Mesendoderm (in vitro differentiated cells): ENCODE data around the gene PRDM16.

Experiments used
- DNase-seq: peaks from one replicate; pipeline ENCODE4 v3.0.0; 2013
- H2AK5ac ChIP-seq: 2 replicates; pipeline ENCODE4 v1.6.1; 2013; ENCODE audit warnings: low read length, inconsistent platforms
- H2BK120ac ChIP-seq: 2 replicates; pipeline ENCODE4 v1.6.1; 2013; ENCODE audit warnings: low read depth, mild to moderate bottlenecking, low read length, moderate library complexity, mixed read lengths
- H2BK15ac ChIP-seq: replicated peaks from 2 replicates; pipeline ENCODE4 v1.6.1; 2013; ENCODE audit warnings: low read depth, mild to moderate bottlenecking, moderate library complexity
- H2BK5ac ChIP-seq: 2 replicates; pipeline ENCODE4 v1.6.1; 2013; ENCODE audit warnings: low read length, inconsistent platforms
- H3K18ac ChIP-seq: 2 replicates; pipeline ENCODE4 v1.6.1; 2013; ENCODE audit warnings: mild to moderate bottlenecking, low read length, mixed read lengths
- H3K23ac ChIP-seq: one replicate; pipeline ENCODE4 v1.6.1; 2013; ENCODE audit warnings: low read length
- H3K27ac ChIP-seq: 2 replicates; pipeline ENCODE4 v1.5.1; 2013; ENCODE audit warnings: low read depth, mild to moderate bottlenecking, inconsistent platforms, low read length, moderate library complexity
- H3K27me3 ChIP-seq: 2 replicates; pipeline ENCODE4 v1.6.1; 2013; ENCODE audit warnings: low read length, control low read depth, mild to moderate bottlenecking, inconsistent platforms; ENCODE audit not compliant: insufficient read depth, poor library complexity
- H3K36me3 ChIP-seq: 2 replicates; pipeline ENCODE4 v1.6.1; 2013; ENCODE audit warnings: low read length, inconsistent platforms; ENCODE audit not compliant: control insufficient read depth, insufficient read depth
- H3K4ac ChIP-seq: one replicate; pipeline ENCODE4 v1.6.1; 2013; ENCODE audit warnings: low read depth, mild to moderate bottlenecking, low read length, moderate library complexity
- H3K4me1 ChIP-seq: 2 replicates; pipeline ENCODE4 v1.6.1; 2013; ENCODE audit warnings: low read depth, low read length, inconsistent platforms; ENCODE audit not compliant: control insufficient read depth
- H3K4me2 ChIP-seq: 2 replicates; pipeline ENCODE4 v1.6.1; 2013; ENCODE audit warnings: low read length
- H3K4me3 ChIP-seq: 2 replicates; pipeline ENCODE4 v1.5.1; 2013; ENCODE audit warnings: mild to moderate bottlenecking, low read length
- H3K56ac ChIP-seq: one replicate; pipeline ENCODE4 v1.6.1; 2013; ENCODE audit warnings: low read length
- H3K79me1 ChIP-seq: 2 replicates; pipeline ENCODE4 v1.6.1; 2013; ENCODE audit warnings: low read length, inconsistent platforms
- H3K79me2 ChIP-seq: 2 replicates; pipeline ENCODE4 v1.6.1; 2013; ENCODE audit warnings: mild to moderate bottlenecking, low read length; ENCODE audit not compliant: control insufficient read depth, insufficient read depth
- H3K9ac ChIP-seq: 2 replicates; pipeline ENCODE4 v1.6.1; 2013; ENCODE audit warnings: low read length, inconsistent platforms
- H4K5ac ChIP-seq: one replicate; pipeline ENCODE4 v1.6.1; 2013; ENCODE audit warnings: low read length
- H4K8ac ChIP-seq: one replicate; pipeline ENCODE4 v1.6.1; 2013; ENCODE audit warnings: low read depth, mild to moderate bottlenecking, control low read depth, low read length, moderate library complexity
- WGBS: extraction: QIAGEN DNeasy Blood & Tissue Kit; methylation state at CpG from one replicate; pipeline ENCODE4 v1.1.7; 2013; ENCODE audit warnings: low lambda C conversion rate, missing lambda C conversion rate; ENCODE audit not compliant: insufficient coverage; ENCODE audit errors: extremely low coverage; 5-methylcytosine and 5-hydroxymethylcytosine counted together

PRDM16 gene

GRCh38 chr1:3022511-3022973 is 46.5 kb upstream of the PRDM16 start:
- no peaks in the 10 kb centered on the region for H3K4me1 ChIP-seq
- H3K4me2 ChIP-seq, result no peak overlapping the region
- no peaks in the 10 kb centered on the region for H3K36me3 ChIP-seq
- H2AK5ac ChIP-seq, result no peak overlapping the region
- no peak overlapping the region for H3K9ac ChIP-seq
- no peak overlapping the region for H2BK120ac ChIP-seq
- H3K56ac ChIP-seq, result no peak overlapping the region
- H3K4me3 ChIP-seq, result no peak overlapping the region
- no peak overlapping the region for H4K8ac ChIP-seq
- no peaks in the 10 kb centered on the region for H3K27me3 ChIP-seq
- no peak overlapping the region for H2BK15ac ChIP-seq
- H3K79me2 ChIP-seq, result no peaks in the 10 kb centered on the region
- H3K23ac ChIP-seq, result no peak overlapping the region
- H2BK5ac ChIP-seq, result no peak overlapping the region
- H3K27ac ChIP-seq, result no peak overlapping the region
- no peak overlapping the region for H3K4ac ChIP-seq
- H3K79me1 ChIP-seq, result no peaks in the 10 kb centered on the region
- no CpG with 5 or more reads among the region's 18 CpGs for WGBS
- DNase-seq, result no peak
- H4K5ac ChIP-seq, result no peak overlapping the region
- no peak overlapping the region for H3K18ac ChIP-seq

- no peak for DNase-seq
- no peak overlapping the region for H3K18ac ChIP-seq
- no peaks in the 10 kb centered on the region for H3K79me2 ChIP-seq
- no peak overlapping the region for H2BK5ac ChIP-seq
- no peak overlapping the region for H3K23ac ChIP-seq
- H3K79me1 ChIP-seq, result no peaks in the 10 kb centered on the region
- no peak overlapping the region for H3K27ac ChIP-seq
- no peak overlapping the region for H3K9ac ChIP-seq
- H3K4ac ChIP-seq, result no peak overlapping the region
- no peaks in the 10 kb centered on the region for H3K4me1 ChIP-seq
- no peak overlapping the region for H2BK120ac ChIP-seq
- H4K5ac ChIP-seq, result no peak overlapping the region
- no peak overlapping the region for H4K8ac ChIP-seq
- no CpG with 5 or more reads among the region's 14 CpGs for WGBS
- H3K27me3 ChIP-seq, result no peaks in the 10 kb centered on the region
- no peak overlapping the region for H3K56ac ChIP-seq
- no peaks in the 10 kb centered on the region for H3K36me3 ChIP-seq
- H2AK5ac ChIP-seq, result no peak overlapping the region
- no peak overlapping the region for H2BK15ac ChIP-seq
- no peak overlapping the region for H3K4me2 ChIP-seq
- no peak overlapping the region for H3K4me3 ChIP-seq
These were observed 46.0 kb upstream of the PRDM16 start for GRCh38 chr1:3022976-3023375.

GRCh38 chr1:3024019-3024418 is 45.0 kb upstream of the PRDM16 start:
- Histone ChIP-seq H3K27ac (no peak overlapping the region), H3K79me1 (no peaks in the 10 kb centered on the region), H3K23ac (no peak overlapping the region), H3K4ac (no peak overlapping the region), H3K9ac (no peak overlapping the region), H4K8ac (no peak overlapping the region), H3K79me2 (no peaks in the 10 kb centered on the region), H3K18ac (no peak overlapping the region), H2AK5ac (no peak overlapping the region), H2BK5ac (no peak overlapping the region), H3K27me3 (no peaks in the 10 kb centered on the region), H2BK120ac (no peak overlapping the region), H4K5ac (no peak overlapping the region), H3K56ac (no peak overlapping the region), H3K4me1 (no peaks in the 10 kb centered on the region), H2BK15ac (no peak overlapping the region), H3K36me3 (no peaks in the 10 kb centered on the region), H3K4me2 (no peak overlapping the region), H3K4me3 (no peak overlapping the region)
- WGBS, result no CpG with 5 or more reads among the region's 9 CpGs
- peak; percentile 28 for DNase-seq

GRCh38 chr1:3024588-3024987 is 44.4 kb upstream of the PRDM16 start:
- Histone ChIP-seq H3K18ac (no peak overlapping the region), H3K79me1 (no peaks in the 10 kb centered on the region), H3K56ac (no peak overlapping the region), H3K4me1 (no peaks in the 10 kb centered on the region), H3K27ac (no peak overlapping the region), H2AK5ac (no peak overlapping the region), H3K9ac (no peak overlapping the region), H3K79me2 (no peaks in the 10 kb centered on the region), H3K27me3 (no peaks in the 10 kb centered on the region), H2BK5ac (no peak overlapping the region), H2BK15ac (no peak overlapping the region), H4K5ac (no peak overlapping the region), H3K4me2 (no peak overlapping the region), H3K23ac (no peak overlapping the region), H2BK120ac (no peak overlapping the region), H4K8ac (no peak overlapping the region), H3K4me3 (no peak overlapping the region), H3K4ac (no peak overlapping the region), H3K36me3 (no peaks in the 10 kb centered on the region)
- DNase-seq, result no peak
- no CpG with 5 or more reads among the region's 11 CpGs for WGBS

- Histone ChIP-seq H2BK15ac (no peak overlapping the region), H3K27me3 (no peaks in the 10 kb centered on the region), H3K79me1 (no peaks in the 10 kb centered on the region), H3K79me2 (no peaks in the 10 kb centered on the region), H2AK5ac (no peak overlapping the region), H3K18ac (no peak overlapping the region), H3K4me1 (no peaks in the 10 kb centered on the region), H4K5ac (no peak overlapping the region), H4K8ac (no peak overlapping the region), H2BK120ac (no peak overlapping the region), H3K4me2 (no peak overlapping the region), H3K27ac (no peak overlapping the region), H3K56ac (no peak overlapping the region), H3K9ac (no peak overlapping the region), H3K4me3 (no peak overlapping the region), H3K23ac (no peak overlapping the region), H3K4ac (no peak overlapping the region), H2BK5ac (no peak overlapping the region), H3K36me3 (no peaks in the 10 kb centered on the region)
- WGBS, result no CpG with 5 or more reads among the region's 1 CpG
- DNase-seq, result no peak
These were observed 42.9 kb upstream of the PRDM16 start for GRCh38 chr1:3026124-3026523.

- Histone ChIP-seq H3K4ac (no peak overlapping the region), H3K4me1 (no peaks in the 10 kb centered on the region), H4K8ac (no peak overlapping the region), H3K9ac (no peak overlapping the region), H2BK5ac (no peak overlapping the region), H3K79me1 (no peaks in the 10 kb centered on the region), H3K36me3 (no peaks in the 10 kb centered on the region), H4K5ac (no peak overlapping the region), H3K27me3 (no peaks in the 10 kb centered on the region), H2AK5ac (no peak overlapping the region), H3K4me2 (no peak overlapping the region), H2BK15ac (no peak overlapping the region), H3K27ac (no peak overlapping the region), H3K23ac (no peak overlapping the region), H2BK120ac (no peak overlapping the region), H3K18ac (no peak overlapping the region), H3K56ac (no peak overlapping the region), H3K4me3 (no peak overlapping the region), H3K79me2 (no peaks in the 10 kb centered on the region)
- DNase-seq, result no peak
- no CpG with 5 or more reads among the region's 11 CpGs for WGBS
These were observed 42.2 kb upstream of the PRDM16 start for GRCh38 chr1:3026581-3027391.
